Lower lobe of right lung (tissue), 2 donors: Measurements from ENCODE around the gene SLC38A6. TPM values are rescaled to one million over a fixed set of nuclear protein-coding genes. Genes with fewer than 3 reads are reported as not detected.

Experiments
- ATAC-seq, 2 donors: fragments of 200-7000 bp; cut with Tn5 transposase; one replicate each; pipeline ENCODE4 v1.9.1; 2020 to 2022; ENCODE audit warnings: mild to moderate bottlenecking in 2 of 2, moderate library complexity in 2 of 2
- DNase-seq: peaks from one replicate; pipeline ENCODE4 v3.0.0-alpha.2; 2020
- H3K27ac ChIP-seq: fragments of 200-600 bp; one replicate; pipeline ENCODE4 v1.8.0; 2022
- H3K27me3 ChIP-seq: fragments of 200-600 bp; one replicate; pipeline ENCODE4 v1.8.0; 2022; ENCODE audit warnings: low read depth
- H3K36me3 ChIP-seq: fragments of 200-600 bp; one replicate; pipeline ENCODE4 v1.8.0; 2022; ENCODE audit warnings: mild to moderate bottlenecking
- H3K4me1 ChIP-seq: fragments of 200-600 bp; one replicate; pipeline ENCODE4 v1.8.0; 2022
- H3K4me3 ChIP-seq: fragments of 200-600 bp; one replicate; pipeline ENCODE4 v1.8.0; 2022; ENCODE audit warnings: mild to moderate bottlenecking
- H3K9me3 ChIP-seq: fragments of 200-600 bp; one replicate; pipeline ENCODE4 v1.8.0; 2022
- CTCF ChIP-seq: fragments of 200-600 bp; IDR thresholded peaks from one replicate; pipeline ENCODE4 v1.8.0; 2022; ENCODE audit warnings: antibody characterized with exemption, mild to moderate bottlenecking
- intact Hi-C: fragments of 100-400 bp; cut with DNase I; formaldehyde crosslinking; loops from one replicate; pipeline ENCODE4 v1.11.0; 2022
- total RNA-seq: library from RNA; stranded (reverse); fragmentation: NEBNext Ultra II Directional; extraction: Animal tissue kit (Norgen Biotek cat#: 25700); gene quantifications from one replicate; pipeline ENCODE4 v1.2.1, GENCODE V29; 2021
- donor health status: DM: no; HTN: yes; CAD: no; lungs with severe emphysema.

Gene SLC38A6
- total RNA-seq, 1 donor from 2014 or later: 28.3 TPM

GRCh38 chr14:61034416-61035120, 53.5 kb downstream of the SLC38A6 start:
- ATAC-seq (peak in 1 of 2 donors; percentile 24), DNase-seq (peak; percentile 41)
- Histone ChIP-seq H3K36me3 (no peaks in the 10 kb centered on the region), H3K4me1 (no peaks in the 10 kb centered on the region), H3K27me3 (no peaks in the 10 kb centered on the region), H3K27ac (no peak overlapping the region), H3K9me3 (no peaks in the 10 kb centered on the region), H3K4me3 (no peak overlapping the region)
- intact Hi-C loops: no loop called here
- no peak for TF ChIP-seq CTCF

- DNase-seq: no peak
Observed at GRCh38 chr14:61037215-61037614, 56.2 kb downstream of the SLC38A6 start.

GRCh38 chr14:61041704-61042103, 60.7 kb downstream of the SLC38A6 start:
- DNase-seq (no peak), ATAC-seq (no peak)
- no peak for TF ChIP-seq CTCF
- intact Hi-C loops: no loop called here
- Histone ChIP-seq H3K9me3 (no peaks in the 10 kb centered on the region), H3K27ac (no peak overlapping the region), H3K36me3 (no peaks in the 10 kb centered on the region), H3K4me1 (no peaks in the 10 kb centered on the region), H3K27me3 (no peaks in the 10 kb centered on the region), H3K4me3 (no peak overlapping the region)

More at GRCh38 chr14:61037215-61037614, 56.2 kb downstream of the SLC38A6 start:
- no peaks in the 10 kb centered on the region for H3K27me3 ChIP-seq
- H3K4me3 ChIP-seq: no peak overlapping the region
- H3K4me1 ChIP-seq: no peaks in the 10 kb centered on the region
- H3K27ac ChIP-seq: no peak overlapping the region
- intact Hi-C loops: no loop called here
- no peaks in the 10 kb centered on the region for H3K9me3 ChIP-seq
- H3K36me3 ChIP-seq: no peaks in the 10 kb centered on the region
- ATAC-seq: no peak
- TF ChIP-seq CTCF: no peak

GRCh38 chr14:61042220-61042619, 61.2 kb downstream of the SLC38A6 start:
- H3K4me3 ChIP-seq: no peak overlapping the region
- TF ChIP-seq CTCF: no peak
- intact Hi-C loops: no loop called here
- no peaks in the 10 kb centered on the region for H3K4me1 ChIP-seq
- no peaks in the 10 kb centered on the region for H3K27me3 ChIP-seq
- no peaks in the 10 kb centered on the region for H3K36me3 ChIP-seq
- ATAC-seq (no peak), DNase-seq (no peak)
- no peaks in the 10 kb centered on the region for H3K9me3 ChIP-seq
- H3K27ac ChIP-seq: no peak overlapping the region

GRCh38 chr14:61043506-61043905, 62.5 kb downstream of the SLC38A6 start:
- H3K4me3 ChIP-seq: no peak overlapping the region
- intact Hi-C loops: no loop called here
- H3K36me3 ChIP-seq: no peaks in the 10 kb centered on the region
- H3K9me3 ChIP-seq: no peaks in the 10 kb centered on the region
- no peak for TF ChIP-seq CTCF
- no peak overlapping the region for H3K27ac ChIP-seq
- no peaks in the 10 kb centered on the region for H3K4me1 ChIP-seq
- DNase-seq: no peak
- no peak for ATAC-seq
- no peaks in the 10 kb centered on the region for H3K27me3 ChIP-seq
